GM18498 (cell line): ENCODE data around the gene SRRM3.
"Not testable (repeated sequence)": the region's sequence is repeated elsewhere in the genome, so short reads cannot be mapped to it uniquely, and the experiment has no call there.

Experiments used
- ATAC-seq: cut with Tn5 transposase; IDR thresholded peaks from one replicate; pipeline ENCODE4 v1.9.1; 2021; ENCODE audit warnings: mild to moderate bottlenecking, moderate library complexity; ENCODE audit not compliant: unreplicated experiment

The SRRM3 gene

GRCh38 chr7:76310102-76310957, 108.6 kb downstream of the SRRM3 start:
- no peak for ATAC-seq

- not testable (repeated sequence) for ATAC-seq
These were observed 110.1 kb downstream of the SRRM3 start for GRCh38 chr7:76311838-76312237.

GRCh38 chr7:76314042-76314721, 112.5 kb downstream of the SRRM3 start:
- ATAC-seq: peak; percentile 42

GRCh38 chr7:76314740-76315139, 113.0 kb downstream of the SRRM3 start:
- ATAC-seq: not testable (repeated sequence)

GRCh38 chr7:76315364-76315763, 113.7 kb downstream of the SRRM3 start:
- no peak for ATAC-seq

GRCh38 chr7:76316984-76317781, 115.5 kb downstream of the SRRM3 start:
- ATAC-seq: no peak

- peak; percentile 94 for ATAC-seq
These were observed 116.2 kb downstream of the SRRM3 start for GRCh38 chr7:76317782-76318487.

GRCh38 chr7:76318488-76319353, 117.0 kb downstream of the SRRM3 start:
- ATAC-seq: peak; percentile 39

GRCh38 chr7:76325092-76325491, 123.4 kb downstream of the SRRM3 start:
- ATAC-seq: no peak

- ATAC-seq: no peak
These were observed 124.1 kb downstream of the SRRM3 start for GRCh38 chr7:76325811-76326210.

GRCh38 chr7:76326646-76327233, 125.0 kb downstream of the SRRM3 start:
- no peak for ATAC-seq

GRCh38 chr7:76327610-76328009, 125.9 kb downstream of the SRRM3 start:
- ATAC-seq: no peak

- ATAC-seq: no peak
These were observed 126.7 kb downstream of the SRRM3 start for GRCh38 chr7:76328389-76328788.

- no peak for ATAC-seq
These were observed 127.8 kb downstream of the SRRM3 start for GRCh38 chr7:76329479-76329878.

- ATAC-seq: no peak
These were observed 128.6 kb downstream of the SRRM3 start for GRCh38 chr7:76330261-76330660.

- no peak for ATAC-seq
These were observed 129.0 kb downstream of the SRRM3 start for GRCh38 chr7:76330673-76331072.

GRCh38 chr7:76332078-76332477, 130.4 kb downstream of the SRRM3 start:
- ATAC-seq: no peak

GRCh38 chr7:76333511-76334101, 131.9 kb downstream of the SRRM3 start:
- no peak for ATAC-seq
